Measurements from ENCODE around the gene GMIP. TPM values are rescaled to one million over a fixed set of nuclear protein-coding genes. Genes with fewer than 3 reads are reported as not detected.

GMIP gene
- total RNA-seq, 1 experiment from 2014 or later: 18.1 TPM

DNA sequence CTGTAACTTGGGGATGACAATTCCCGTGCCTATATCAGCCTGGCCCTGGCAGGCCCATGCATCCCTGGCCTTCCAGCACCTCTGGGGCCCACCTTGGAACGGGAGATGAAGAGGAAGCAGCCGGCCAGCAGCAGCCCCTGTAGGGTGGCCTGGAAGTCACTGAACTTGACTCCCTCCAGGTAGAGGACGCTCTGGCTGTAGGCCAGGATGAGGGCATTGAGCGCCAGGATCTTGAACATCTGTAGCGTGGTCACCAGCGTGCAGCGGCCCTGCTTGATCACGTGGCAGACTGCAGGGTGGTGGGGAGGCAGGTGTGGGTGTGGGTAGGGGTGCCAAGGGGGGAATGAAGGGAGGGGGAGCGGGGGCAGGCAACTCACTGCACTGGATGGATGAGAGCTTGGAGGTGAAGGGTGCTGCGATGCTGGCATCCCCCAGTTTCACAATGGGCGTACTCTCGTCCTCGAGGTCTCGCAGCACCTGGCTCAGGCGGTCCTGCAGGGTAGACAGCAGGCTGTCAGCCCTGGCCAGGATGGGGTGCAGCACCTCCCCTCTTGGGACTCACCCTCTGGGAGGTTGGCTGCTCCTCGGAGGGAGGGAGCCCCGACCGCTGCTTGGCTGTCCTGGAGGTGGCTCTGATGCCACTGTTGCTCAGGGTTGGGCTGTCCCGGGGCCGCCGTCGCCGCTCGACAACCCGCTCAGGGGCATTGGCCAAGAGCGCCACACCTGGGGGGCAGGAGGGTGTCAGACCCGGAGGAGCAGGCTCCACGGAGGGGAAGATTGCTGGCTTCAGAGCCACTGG is 3.8 kb upstream of the GMIP start:
- ChIA-PET POLR2A (no interaction called here), CTCF (no interaction called here)
- TF ChIP-seq, protein P1, sequence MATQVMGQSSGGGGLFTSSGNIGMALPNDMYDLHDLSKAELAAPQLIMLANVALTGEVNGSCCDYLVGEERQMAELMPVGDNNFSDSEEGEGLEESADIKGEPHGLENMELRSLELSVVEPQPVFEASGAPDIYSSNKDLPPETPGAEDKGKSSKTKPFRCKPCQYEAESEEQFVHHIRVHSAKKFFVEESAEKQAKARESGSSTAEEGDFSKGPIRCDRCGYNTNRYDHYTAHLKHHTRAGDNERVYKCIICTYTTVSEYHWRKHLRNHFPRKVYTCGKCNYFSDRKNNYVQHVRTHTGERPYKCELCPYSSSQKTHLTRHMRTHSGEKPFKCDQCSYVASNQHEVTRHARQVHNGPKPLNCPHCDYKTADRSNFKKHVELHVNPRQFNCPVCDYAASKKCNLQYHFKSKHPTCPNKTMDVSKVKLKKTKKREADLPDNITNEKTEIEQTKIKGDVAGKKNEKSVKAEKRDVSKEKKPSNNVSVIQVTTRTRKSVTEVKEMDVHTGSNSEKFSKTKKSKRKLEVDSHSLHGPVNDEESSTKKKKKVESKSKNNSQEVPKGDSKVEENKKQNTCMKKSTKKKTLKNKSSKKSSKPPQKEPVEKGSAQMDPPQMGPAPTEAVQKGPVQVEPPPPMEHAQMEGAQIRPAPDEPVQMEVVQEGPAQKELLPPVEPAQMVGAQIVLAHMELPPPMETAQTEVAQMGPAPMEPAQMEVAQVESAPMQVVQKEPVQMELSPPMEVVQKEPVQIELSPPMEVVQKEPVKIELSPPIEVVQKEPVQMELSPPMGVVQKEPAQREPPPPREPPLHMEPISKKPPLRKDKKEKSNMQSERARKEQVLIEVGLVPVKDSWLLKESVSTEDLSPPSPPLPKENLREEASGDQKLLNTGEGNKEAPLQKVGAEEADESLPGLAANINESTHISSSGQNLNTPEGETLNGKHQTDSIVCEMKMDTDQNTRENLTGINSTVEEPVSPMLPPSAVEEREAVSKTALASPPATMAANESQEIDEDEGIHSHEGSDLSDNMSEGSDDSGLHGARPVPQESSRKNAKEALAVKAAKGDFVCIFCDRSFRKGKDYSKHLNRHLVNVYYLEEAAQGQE (IDR thresholded peaks at IDR 0.05; ENCODE audit: insufficient read depth in 1 of 2, low read depth in 2 of 2, low read length in 1 of 2): no peak
- TF ChIP-seq, protein P2, sequence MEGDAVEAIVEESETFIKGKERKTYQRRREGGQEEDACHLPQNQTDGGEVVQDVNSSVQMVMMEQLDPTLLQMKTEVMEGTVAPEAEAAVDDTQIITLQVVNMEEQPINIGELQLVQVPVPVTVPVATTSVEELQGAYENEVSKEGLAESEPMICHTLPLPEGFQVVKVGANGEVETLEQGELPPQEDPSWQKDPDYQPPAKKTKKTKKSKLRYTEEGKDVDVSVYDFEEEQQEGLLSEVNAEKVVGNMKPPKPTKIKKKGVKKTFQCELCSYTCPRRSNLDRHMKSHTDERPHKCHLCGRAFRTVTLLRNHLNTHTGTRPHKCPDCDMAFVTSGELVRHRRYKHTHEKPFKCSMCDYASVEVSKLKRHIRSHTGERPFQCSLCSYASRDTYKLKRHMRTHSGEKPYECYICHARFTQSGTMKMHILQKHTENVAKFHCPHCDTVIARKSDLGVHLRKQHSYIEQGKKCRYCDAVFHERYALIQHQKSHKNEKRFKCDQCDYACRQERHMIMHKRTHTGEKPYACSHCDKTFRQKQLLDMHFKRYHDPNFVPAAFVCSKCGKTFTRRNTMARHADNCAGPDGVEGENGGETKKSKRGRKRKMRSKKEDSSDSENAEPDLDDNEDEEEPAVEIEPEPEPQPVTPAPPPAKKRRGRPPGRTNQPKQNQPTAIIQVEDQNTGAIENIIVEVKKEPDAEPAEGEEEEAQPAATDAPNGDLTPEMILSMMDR (IDR thresholded peaks at IDR 0.05): no peak
- TF ChIP-seq TCF7L2 (IDR thresholded peaks at IDR 0.05; ENCODE audit: low read depth, low read length) (no peak), SIN3A (IDR thresholded peaks at IDR 0.05; ENCODE audit: borderline replicate concordance, insufficient read depth, low read depth, low read length) (no peak), POLR2AphosphoS5 (IDR thresholded peaks at IDR 0.05; ENCODE audit: low read depth, low read length) (no peak)
- no peak for ATAC-seq
- H3K9me3 ChIP-seq (ENCODE audit: control insufficient read depth, insufficient read depth, low read depth, low read length): no peaks in the 10 kb centered on the region
- intact Hi-C loops (cut with micrococcal nuclease; ENCODE audit: unreplicated experiment): loop anchor here (10.0 kb wide), 1 partner anchor 112 kb away; the partner anchor contains the start of gene CILP2
- H3K27ac ChIP-seq (ENCODE audit: low read length): no peak overlapping the region
- BruUV-seq (replicated peaks): no TSS peak
- H3K36me3 ChIP-seq (ENCODE audit: control insufficient read depth, insufficient read depth, low read length): peaks cover 3% of the 10 kb centered on the region
- no peak for DNase-seq (ENCODE audit: low read depth, low spot score)
- in situ Hi-C loops (cut with HindIII; ENCODE audit: low pct_unique_long_range_greater_than_20kb, low sequenced_read_pairs): no loop called here
- no peak overlapping the region for H3K4me3 ChIP-seq (ENCODE audit: low read depth in 2 of 2, low read length in 2 of 2)
- no peaks in the 10 kb centered on the region for H3K27me3 ChIP-seq (ENCODE audit: control insufficient read depth, insufficient read depth, low read length)
- no peaks in the 10 kb centered on the region; the same call in 1 of the 2 replicates for H3K4me1 ChIP-seq (ENCODE audit: control insufficient read depth, insufficient read depth, low read length)

DNA sequence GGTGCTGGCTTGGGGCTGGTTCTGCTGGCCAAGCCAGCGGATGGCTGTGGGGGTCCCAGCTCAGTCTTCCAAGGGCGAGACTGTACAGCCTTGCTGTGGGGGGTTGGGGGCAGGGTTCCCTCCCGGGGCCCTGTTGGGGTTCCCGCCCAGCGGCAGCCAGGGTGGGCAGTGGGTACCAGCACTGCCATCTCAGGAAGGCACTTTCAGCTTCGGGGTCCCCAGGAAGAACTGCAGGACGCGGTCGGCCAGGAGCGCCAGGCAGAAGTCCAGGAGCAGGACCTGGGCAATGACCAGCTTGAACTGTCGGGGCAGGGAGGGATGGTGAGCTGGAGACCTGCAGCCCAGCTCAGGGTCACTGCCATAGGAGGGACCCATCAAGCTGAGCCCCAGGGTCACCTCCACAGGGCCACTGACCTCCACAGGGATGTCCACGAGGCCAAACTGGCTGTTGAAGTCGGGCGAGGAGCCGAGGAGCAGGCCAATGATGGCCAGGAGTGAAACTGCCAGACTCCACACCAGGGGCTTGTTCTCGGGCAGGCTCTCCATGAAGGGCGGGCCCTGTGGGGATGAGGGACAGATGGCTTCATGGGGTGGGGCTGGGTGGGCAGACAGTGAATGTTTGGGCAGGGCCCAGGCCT is 1.9 kb upstream of the GMIP start:
- CTCF ChIA-PET: no interaction called here
- peaks cover 3% of the 10 kb centered on the region; the same call in 1 of the 2 replicates for H3K36me3 ChIP-seq (ENCODE audit: control insufficient read depth, insufficient read depth, low read length)
- no TSS peak for BruUV-seq (replicated peaks)
- no peak for DNase-seq (ENCODE audit: low read depth, low spot score)
- no peak for ATAC-seq
- TF ChIP-seq, protein P1 (IDR thresholded peaks at IDR 0.05; ENCODE audit: insufficient read depth in 1 of 2, low read depth in 2 of 2, low read length in 1 of 2): no peak
- TF ChIP-seq, protein P2 (IDR thresholded peaks at IDR 0.05): no peak
- no peak for TF ChIP-seq TCF7L2 (IDR thresholded peaks at IDR 0.05; ENCODE audit: low read depth, low read length)
- TF ChIP-seq SIN3A (IDR thresholded peaks at IDR 0.05; ENCODE audit: borderline replicate concordance, insufficient read depth, low read depth, low read length): no peak
- no peak for TF ChIP-seq POLR2AphosphoS5 (IDR thresholded peaks at IDR 0.05; ENCODE audit: low read depth, low read length)
- H3K9me3 ChIP-seq (ENCODE audit: control insufficient read depth, insufficient read depth, low read depth, low read length): no peaks in the 10 kb centered on the region
- no peaks in the 10 kb centered on the region for H3K27me3 ChIP-seq (ENCODE audit: control insufficient read depth, insufficient read depth, low read length)
- in situ Hi-C loops (cut with HindIII; ENCODE audit: low pct_unique_long_range_greater_than_20kb, low sequenced_read_pairs) (no loop called here), intact Hi-C loops (cut with micrococcal nuclease; ENCODE audit: unreplicated experiment) (loop anchor here (10.0 kb wide), 1 partner anchor 111 kb away; the partner anchor contains the start of gene CILP2)
- H3K27ac ChIP-seq (ENCODE audit: low read length): no peak overlapping the region
- POLR2A ChIA-PET: no interaction called here
- H3K4me1 ChIP-seq (ENCODE audit: control insufficient read depth, insufficient read depth, low read length): no peaks in the 10 kb centered on the region; the same call in 1 of the 2 replicates
- H3K4me3 ChIP-seq (ENCODE audit: low read depth in 2 of 2, low read length in 2 of 2): no peak overlapping the region

Data from Panc1 (cell line).